Fibroblast of skin of left biceps (primary cell): ENCODE measurements around the gene PIRT.

Experiments
- DNase-seq, 2 experiments: peaks; one replicate each; pipeline ENCODE4 v3.0.0-alpha.2; 2013; ENCODE audit warnings: low read depth in 2 of 2

PIRT gene

DNA sequence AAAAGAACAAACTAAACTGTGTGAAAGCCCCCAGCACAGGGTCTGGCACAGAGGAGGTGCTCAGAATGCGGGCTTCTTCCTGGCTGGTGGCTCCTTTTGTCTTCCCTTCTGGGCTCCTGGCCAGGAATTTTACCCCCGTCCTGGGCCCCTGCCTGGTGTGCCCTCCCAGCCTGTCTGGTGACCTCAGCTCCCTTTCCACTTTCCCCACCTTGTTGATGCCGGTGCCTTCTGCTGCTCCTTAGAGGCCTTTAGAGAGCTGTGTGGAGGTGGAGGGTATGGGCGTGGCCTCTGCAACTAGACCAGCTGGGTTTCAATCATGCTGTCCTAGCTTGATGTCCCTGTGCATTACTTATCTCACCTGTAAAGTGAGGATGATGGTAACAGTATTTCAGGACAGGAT lies 16.8 kb downstream of the PIRT start:
- no peak for DNase-seq

- DNase-seq: no peak
Observed at GRCh38 chr17:10815319-10815718, 22.6 kb downstream of the PIRT start.

DNA sequence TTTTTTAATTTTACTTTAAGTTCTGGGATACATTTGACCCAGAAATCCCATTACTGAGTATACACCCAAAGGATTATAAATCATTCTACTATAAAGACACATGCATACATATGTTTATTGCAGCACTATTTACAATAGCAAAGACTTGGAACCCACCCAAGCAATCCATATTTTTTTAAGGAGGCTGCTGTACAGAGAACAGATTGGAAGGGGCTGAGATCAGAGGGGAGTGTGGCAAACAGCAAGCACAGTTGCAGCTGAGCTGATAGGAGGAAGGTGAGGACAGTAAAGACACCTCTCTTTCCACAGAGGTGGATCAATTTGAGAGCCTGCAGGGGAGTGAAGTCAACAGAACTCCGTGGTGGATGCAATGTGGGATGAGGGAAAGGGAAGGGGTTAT lies 23.8 kb downstream of the PIRT start:
- no peak for DNase-seq

GRCh38 chr17:10812674-10813073 lies 25.2 kb downstream of the PIRT start:
- no peak for DNase-seq

DNA sequence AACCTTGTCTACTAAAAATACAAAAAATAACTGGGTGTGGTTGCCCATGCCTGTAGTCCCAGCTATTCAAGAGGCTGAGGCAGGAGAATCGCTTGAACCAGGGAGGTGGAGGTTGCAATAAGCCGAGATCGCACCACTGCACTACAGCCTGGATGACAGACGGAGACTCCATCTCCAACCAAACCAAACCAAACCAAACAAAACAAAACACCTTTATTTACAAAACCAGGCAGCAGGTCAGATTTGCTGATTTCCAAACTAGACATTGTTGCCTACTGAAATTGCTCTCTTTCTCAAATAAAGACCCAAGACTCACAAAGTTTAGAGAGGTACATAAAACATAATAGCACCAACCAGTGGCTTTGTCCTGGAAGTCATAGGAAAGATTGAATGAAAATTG lies 28.3 kb downstream of the PIRT start:
- DNase-seq: no peak

- DNase-seq: no peak
Observed at GRCh38 chr17:10807704-10808128, 30.2 kb downstream of the PIRT start.

GRCh38 chr17:10806545-10807262 lies 31.2 kb downstream of the PIRT start:
- DNase-seq: no peak

- no peak for DNase-seq
Observed at GRCh38 chr17:10805911-10806310, 32.0 kb downstream of the PIRT start.

GRCh38 chr17:10804546-10804945 lies 33.3 kb downstream of the PIRT start:
- no peak for DNase-seq

DNA sequence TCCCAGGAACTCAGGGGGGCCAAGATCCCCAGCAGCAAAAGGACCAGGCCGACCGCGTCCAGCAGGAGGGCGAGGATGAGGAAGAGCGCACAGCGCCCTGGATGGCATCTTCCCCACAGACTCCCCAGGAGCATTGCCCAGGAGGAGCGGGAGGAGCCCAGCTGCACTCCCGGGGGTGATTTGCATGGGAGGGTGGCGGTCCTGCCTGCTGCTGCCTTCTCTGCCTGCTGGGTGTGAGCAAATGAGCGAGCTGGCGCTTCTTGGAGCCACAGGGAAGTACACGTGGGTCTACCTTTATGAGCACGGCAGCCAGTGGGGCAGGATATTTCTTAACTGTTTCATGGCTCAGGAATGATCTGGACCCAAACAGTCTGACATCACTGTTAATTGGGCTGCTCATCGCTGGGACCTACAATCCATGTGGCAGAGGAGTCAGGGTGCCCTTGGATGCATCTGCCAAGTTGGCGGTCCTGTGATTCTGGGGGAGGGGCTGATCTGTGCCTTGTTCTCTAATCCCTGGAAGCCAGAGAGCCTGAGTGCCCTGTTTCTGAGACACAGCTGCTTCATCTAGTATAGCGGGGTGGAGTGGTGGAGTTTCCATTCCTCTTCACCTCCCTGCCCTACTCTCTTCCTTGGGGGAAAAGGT lies 33.9 kb downstream of the PIRT start, which contains the start of gene TMEM238L:
TMEM238L (minus strand) TSS at position 270 of the 646 bp plus-strand sequence; CDS start at position 134, 136 bp downstream.
- no peak for DNase-seq

DNA sequence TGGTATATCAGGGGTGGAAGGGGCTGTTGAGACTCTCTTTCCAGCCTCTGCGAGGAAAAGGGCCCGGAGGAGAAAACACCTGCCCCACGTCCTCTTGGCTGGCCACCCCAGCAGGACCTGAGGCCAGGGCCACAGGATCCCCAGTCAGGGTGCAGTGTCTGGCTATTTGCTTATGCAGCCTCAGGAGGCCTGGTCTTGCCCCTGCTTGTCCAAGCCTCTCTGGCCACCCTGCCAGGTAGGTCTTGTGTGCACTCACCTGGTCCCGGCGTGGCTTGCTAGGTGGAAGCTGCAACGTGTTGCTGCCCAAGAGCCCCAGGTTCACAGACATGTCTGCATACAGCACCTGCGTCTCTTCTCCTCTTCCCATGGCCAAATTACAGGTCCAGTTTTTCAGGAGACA lies 34.5 kb downstream of the PIRT start:
- no peak for DNase-seq

DNA sequence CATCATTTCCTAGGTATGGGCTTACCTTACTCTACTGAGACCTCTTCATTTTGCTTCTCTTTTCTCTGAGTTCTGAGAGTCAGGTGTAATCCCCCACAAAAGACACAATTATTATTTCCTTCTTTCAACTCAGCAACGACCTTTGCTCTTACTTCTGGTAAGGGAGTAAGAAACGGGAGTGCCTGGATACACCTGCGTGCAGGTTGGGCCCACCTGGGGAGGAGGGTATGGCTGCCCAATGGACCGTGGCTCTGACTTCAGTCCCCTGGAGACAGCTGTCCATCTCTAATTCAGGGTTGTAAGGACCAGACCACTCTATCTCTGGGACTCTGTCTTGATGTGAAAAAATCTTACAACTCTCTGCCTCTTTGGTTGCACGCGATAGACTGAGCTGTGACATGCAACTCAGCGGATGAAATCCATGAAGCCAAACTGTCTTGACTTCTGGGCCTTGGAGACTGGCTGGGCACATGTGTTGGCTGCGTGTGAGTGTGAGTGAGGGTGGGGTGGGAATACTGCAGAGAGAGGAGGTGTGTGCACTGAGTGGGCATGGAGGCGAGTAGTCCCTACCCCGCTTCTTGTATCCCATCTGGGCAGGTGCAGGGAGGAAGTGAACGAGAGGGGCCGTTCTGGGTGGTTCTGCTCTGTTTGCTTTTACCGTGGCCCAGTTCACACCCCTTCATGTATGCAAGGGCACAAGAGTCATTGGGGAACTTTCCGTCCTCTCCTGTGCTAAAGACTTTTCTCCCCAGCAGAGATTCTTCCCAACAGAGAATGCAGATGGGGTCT lies 35.2 kb downstream of the PIRT start:
- no peak for DNase-seq

GRCh38 chr17:10799407-10799806 lies 38.5 kb downstream of the PIRT start:
- no peak for DNase-seq

DNA sequence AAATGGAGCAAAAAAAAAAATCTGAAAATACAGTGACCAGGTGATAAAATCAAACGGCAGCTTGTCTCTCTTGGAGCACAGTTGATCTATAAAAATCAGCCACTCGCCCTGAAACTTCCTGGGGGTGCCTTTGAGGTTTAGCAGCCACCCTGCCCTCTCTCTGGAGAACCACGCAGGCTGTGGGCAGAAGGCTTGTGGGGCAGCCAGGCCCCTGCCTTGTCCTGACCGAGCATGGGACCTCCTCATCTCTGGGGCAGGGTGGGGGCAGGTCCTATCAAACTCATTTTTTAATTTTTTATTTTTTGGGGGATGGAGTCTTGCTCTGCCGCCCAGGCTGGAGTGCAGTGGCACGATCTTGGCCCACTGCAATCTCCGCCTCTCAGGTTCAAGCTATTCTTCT lies 39.0 kb downstream of the PIRT start:
- DNase-seq: no peak

DNA sequence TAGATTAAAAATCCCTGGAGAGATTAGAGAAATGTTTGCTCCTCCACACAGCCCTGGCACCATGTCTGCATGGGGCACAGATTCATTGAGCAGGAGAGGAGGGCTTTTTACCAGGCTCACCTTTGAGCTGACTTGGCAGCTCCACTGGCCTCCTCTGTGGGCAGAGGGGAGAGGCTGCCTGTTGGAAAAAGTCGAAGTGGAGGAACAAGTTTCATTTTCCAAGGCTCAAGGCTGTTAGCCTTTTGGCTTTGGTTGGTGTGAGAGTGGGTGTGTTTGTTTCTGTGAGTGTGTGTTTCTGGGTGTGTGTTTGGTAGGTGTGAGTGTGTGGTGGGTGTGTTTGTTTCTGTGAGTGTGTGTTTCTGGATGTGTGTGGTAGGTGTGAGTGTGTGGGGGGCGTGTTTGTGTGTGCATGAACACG lies 39.5 kb downstream of the PIRT start:
- no peak for DNase-seq

GRCh38 chr17:10797476-10798328 lies 40.2 kb downstream of the PIRT start:
- DNase-seq: no peak

GRCh38 chr17:10793816-10794215 lies 44.1 kb downstream of the PIRT start:
- DNase-seq: no peak

DNA sequence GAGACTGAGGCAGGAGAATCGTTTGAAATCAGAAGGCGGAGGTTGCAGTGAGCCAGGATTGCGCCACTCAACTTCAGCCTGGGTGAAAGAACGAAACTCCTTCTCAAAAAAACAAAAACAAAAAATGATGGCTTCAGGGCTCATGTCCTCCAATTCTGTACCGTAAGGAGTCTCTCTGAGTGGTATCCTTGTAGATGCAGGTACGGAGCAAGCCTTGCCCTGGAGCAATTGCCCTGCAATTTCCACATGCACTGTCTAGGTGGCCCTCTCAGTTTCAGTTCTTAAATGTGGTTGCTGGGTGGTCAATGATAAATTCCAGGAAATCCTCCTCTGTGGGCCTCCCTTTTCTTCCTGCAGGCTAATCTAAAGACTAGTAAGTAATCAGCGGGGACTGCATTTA lies 44.6 kb downstream of the PIRT start:
- DNase-seq: no peak

DNA sequence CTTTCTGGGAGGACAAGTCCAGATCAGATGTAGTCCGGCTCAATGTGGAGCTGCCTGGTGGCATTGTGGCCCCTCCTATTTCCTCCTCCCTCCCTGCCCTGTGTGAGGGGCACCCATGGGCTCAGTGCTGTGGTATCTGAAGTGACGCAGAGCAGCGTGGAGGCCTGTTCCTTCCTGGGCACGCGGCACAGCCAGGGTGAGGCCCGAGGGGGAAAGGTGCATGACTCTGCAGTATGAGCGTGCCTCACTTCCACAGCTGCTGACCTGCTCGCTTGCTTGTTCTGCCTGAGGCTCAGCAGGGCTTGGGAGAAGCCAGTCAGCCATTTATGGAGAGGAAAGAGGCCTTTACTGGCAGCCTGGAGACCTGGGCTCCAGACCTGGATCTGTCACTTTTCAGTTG lies 45.7 kb downstream of the PIRT start:
- DNase-seq: no peak

- no peak for DNase-seq
Observed at GRCh38 chr17:10790491-10791401, 47.1 kb downstream of the PIRT start.
